ENCODE measurements around the gene UCP2. TPM values are rescaled to one million over a fixed set of nuclear protein-coding genes. Genes with fewer than 3 reads are reported as not detected.

The UCP2 gene
- total and polyA plus RNA-seq, 2 donors, result 31.4 to 119 TPM

DNA sequence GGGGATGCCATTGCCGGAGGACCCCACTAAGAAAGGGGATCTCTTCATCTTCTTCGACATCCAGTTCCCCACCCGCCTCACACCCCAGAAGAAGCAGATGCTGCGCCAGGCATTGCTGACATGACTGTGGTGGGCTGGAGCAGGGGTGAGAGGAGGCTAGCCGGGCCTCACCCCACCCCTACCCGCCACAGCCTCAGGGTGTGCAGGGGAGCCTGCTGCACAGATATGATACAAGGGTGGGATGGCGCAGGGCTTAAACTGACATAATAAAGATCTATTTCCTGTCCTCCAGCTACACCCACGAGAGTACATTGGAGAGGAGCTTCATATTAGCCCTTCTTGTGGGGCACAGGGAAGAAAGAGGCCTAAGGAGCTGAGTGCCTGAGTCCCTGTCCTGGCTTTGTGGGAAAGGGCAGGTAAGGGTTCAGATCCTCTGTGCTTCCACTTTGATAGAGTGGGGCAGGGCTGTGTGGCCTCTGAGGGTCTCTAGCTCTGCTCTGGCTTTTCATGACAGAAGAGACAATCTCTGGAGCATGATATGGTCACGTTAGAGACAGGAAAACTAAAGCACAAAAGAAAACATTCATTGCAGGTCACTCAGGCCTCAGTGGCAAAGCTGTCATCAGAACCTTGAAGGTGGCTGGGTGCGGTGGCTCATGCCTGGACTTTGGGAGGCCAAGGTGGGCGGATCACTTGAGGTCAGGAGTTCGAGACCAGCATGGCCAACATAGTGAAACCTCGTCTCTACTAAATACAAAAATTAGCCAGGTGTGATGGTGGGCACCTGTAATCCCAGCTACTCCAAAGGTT lies 12.4 kb downstream of the UCP2 start:
- peaks cover 26 to 50% of the 10 kb centered on the region in 2 donors for H3K4me1 ChIP-seq (ENCODE audit: control insufficient read depth in 2 of 2, insufficient read depth in 2 of 2, low read length in 2 of 2)

GRCh38 chr11:73969091-73969490 lies 13.6 kb downstream of the UCP2 start:
- peaks cover 0 to under 1% of the 10 kb centered on the region in 2 donors for H3K9me3 ChIP-seq (ENCODE audit: control insufficient read depth in 2 of 2, insufficient read depth in 1 of 2, low read length in 1 of 2)
- H3K4me1 ChIP-seq (ENCODE audit: control insufficient read depth in 2 of 2, insufficient read depth in 2 of 2, low read length in 2 of 2), result peaks cover 19 to 44% of the 10 kb centered on the region in 2 donors
- peaks cover 4 to 8% of the 10 kb centered on the region in 2 donors for H3K36me3 ChIP-seq (ENCODE audit: control insufficient read depth in 2 of 2, insufficient read depth in 2 of 2, low read length in 1 of 2)
- WGBS, result 91% methylated on average over 2 of the region's 2 CpGs
- DNase-seq (ENCODE audit: low read depth in 6 of 9, low spot score in 9 of 9), result no peak
- H3K4me3 ChIP-seq (ENCODE audit: low read length in 2 of 2), result no peak overlapping the region
- H3K27ac ChIP-seq (ENCODE audit: low read depth in 1 of 2, low read length in 1 of 2), result no peak overlapping the region
- H3K27me3 ChIP-seq (ENCODE audit: control insufficient read depth in 2 of 2, insufficient read depth in 1 of 2, low read length in 1 of 2), result no peaks in the 10 kb centered on the region

More for the DNA sequence above, 12.4 kb downstream of the UCP2 start:
- 86% methylated on average over 13 of the region's 13 CpGs for WGBS
- peak overlapping the region; percentile 46 to 62 for H3K27ac ChIP-seq (ENCODE audit: low read depth in 1 of 2, low read length in 1 of 2)
- H3K9me3 ChIP-seq (ENCODE audit: control insufficient read depth in 2 of 2, insufficient read depth in 1 of 2, low read length in 1 of 2), result peaks cover 0 to 3% of the 10 kb centered on the region in 2 donors
- no peaks in the 10 kb centered on the region for H3K27me3 ChIP-seq (ENCODE audit: control insufficient read depth in 2 of 2, insufficient read depth in 1 of 2, low read length in 1 of 2)
- H3K36me3 ChIP-seq (ENCODE audit: control insufficient read depth in 2 of 2, insufficient read depth in 2 of 2, low read length in 1 of 2), result peaks cover 15 to 19% of the 10 kb centered on the region in 2 donors
- H3K4me3 ChIP-seq (ENCODE audit: low read length in 2 of 2), result no peak overlapping the region
- DNase-seq (ENCODE audit: low read depth in 6 of 9, low spot score in 9 of 9), result peak in 1 of 9 donors; percentile 65

DNA sequence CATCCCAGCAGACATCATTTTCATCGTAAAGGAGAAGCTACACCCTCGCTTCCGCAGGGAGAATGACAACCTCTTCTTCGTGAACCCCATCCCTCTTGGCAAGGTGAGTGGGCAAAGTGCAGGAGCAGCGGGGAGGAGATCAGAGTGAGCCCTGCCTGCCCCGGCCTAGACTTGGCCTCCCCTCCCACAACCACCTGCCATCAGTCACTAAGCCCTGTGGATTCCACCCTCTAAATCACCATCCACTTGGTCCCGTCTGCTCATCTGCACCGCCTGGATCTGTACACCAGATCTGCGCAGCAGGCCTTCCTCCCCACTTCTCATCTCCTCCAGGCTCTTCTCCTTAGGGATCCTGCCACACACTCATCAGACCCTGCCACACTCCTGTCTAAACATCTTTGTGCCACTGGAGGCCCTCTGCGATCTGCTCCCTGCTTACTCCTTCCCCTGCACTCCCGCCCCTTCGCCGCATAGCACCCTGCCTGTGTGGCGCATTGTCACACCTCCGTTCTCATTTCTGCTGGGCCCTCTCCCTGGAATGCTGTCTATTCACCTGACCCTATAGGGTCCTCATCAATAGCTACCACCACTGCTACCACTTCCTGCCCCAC lies 14.2 kb downstream of the UCP2 start:
- no peaks in the 10 kb centered on the region for H3K27me3 ChIP-seq (ENCODE audit: control insufficient read depth in 2 of 2, insufficient read depth in 1 of 2, low read length in 1 of 2)
- no peak overlapping the region for H3K27ac ChIP-seq (ENCODE audit: low read depth in 1 of 2, low read length in 1 of 2)
- peaks cover 0 to 3% of the 10 kb centered on the region in 2 donors for H3K36me3 ChIP-seq (ENCODE audit: control insufficient read depth in 2 of 2, insufficient read depth in 2 of 2, low read length in 1 of 2)
- peaks cover 15 to 37% of the 10 kb centered on the region in 2 donors for H3K4me1 ChIP-seq (ENCODE audit: control insufficient read depth in 2 of 2, insufficient read depth in 2 of 2, low read length in 2 of 2)
- no peak overlapping the region for H3K4me3 ChIP-seq (ENCODE audit: low read length in 2 of 2)
- DNase-seq (ENCODE audit: low read depth in 6 of 9, low spot score in 9 of 9), result no peak
- 98% methylated on average over 15 of the region's 15 CpGs for WGBS
- no peaks in the 10 kb centered on the region for H3K9me3 ChIP-seq (ENCODE audit: control insufficient read depth in 2 of 2, insufficient read depth in 1 of 2, low read length in 1 of 2)

GRCh38 chr11:73965764-73966121 lies 16.9 kb downstream of the UCP2 start:
- Histone ChIP-seq H3K36me3 (ENCODE audit: control insufficient read depth in 2 of 2, insufficient read depth in 2 of 2, low read length in 1 of 2) (no peaks in the 10 kb centered on the region), H3K4me3 (ENCODE audit: low read length in 2 of 2) (no peak overlapping the region), H3K9me3 (ENCODE audit: control insufficient read depth in 2 of 2, insufficient read depth in 1 of 2, low read length in 1 of 2) (no peaks in the 10 kb centered on the region), H3K27ac (ENCODE audit: low read depth in 1 of 2, low read length in 1 of 2) (no peak overlapping the region), H3K27me3 (ENCODE audit: control insufficient read depth in 2 of 2, insufficient read depth in 1 of 2, low read length in 1 of 2) (no peaks in the 10 kb centered on the region), H3K4me1 (ENCODE audit: control insufficient read depth in 2 of 2, insufficient read depth in 2 of 2, low read length in 2 of 2) (peaks cover 7 to 16% of the 10 kb centered on the region in 2 donors)
- WGBS, result 89% methylated on average over 2 of the region's 2 CpGs
- DNase-seq (ENCODE audit: low read depth in 6 of 9, low spot score in 9 of 9), result no peak

DNA sequence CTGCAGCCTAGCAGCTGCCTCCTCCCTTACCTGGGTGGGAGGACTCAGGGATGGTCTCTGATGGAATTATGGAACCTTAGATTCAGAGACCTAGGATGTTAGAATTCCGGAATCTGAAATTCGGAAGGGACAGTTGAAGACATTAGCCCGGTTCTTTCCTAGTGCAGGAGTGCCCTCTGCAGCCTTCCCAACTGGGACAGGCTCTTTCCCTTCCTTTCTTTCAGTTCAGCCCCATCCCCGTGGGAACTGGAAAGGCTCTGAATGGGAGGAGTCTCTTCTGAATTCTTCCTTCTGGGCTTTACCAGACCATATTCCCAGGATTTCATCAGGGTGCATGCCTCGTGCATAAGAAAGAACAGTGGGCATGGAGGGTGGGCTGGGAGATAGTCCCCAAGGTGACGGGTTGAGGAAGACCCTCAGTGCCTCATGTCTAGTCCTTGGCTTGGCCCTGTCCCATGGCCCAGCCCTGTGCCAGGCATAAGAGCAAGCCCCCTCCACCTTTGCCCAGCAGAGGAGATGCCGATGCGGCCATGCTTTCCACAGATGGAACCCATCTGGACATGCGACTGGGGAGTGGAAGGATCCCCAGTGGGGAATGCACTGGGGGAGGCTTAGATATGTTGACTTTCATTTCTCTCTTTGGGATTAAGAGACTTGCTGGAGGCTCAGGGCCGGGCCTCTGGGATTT lies 17.4 kb downstream of the UCP2 start:
- Histone ChIP-seq H3K4me3 (ENCODE audit: low read length in 2 of 2) (no peak overlapping the region), H3K27me3 (ENCODE audit: control insufficient read depth in 2 of 2, insufficient read depth in 1 of 2, low read length in 1 of 2) (no peaks in the 10 kb centered on the region), H3K4me1 (ENCODE audit: control insufficient read depth in 2 of 2, insufficient read depth in 2 of 2, low read length in 2 of 2) (peaks cover 5 to 14% of the 10 kb centered on the region in 2 donors), H3K36me3 (ENCODE audit: control insufficient read depth in 2 of 2, insufficient read depth in 2 of 2, low read length in 1 of 2) (no peaks in the 10 kb centered on the region), H3K27ac (ENCODE audit: low read depth in 1 of 2, low read length in 1 of 2) (no peak overlapping the region), H3K9me3 (ENCODE audit: control insufficient read depth in 2 of 2, insufficient read depth in 1 of 2, low read length in 1 of 2) (no peaks in the 10 kb centered on the region)
- DNase-seq (ENCODE audit: low read depth in 6 of 9, low spot score in 9 of 9), result no peak
- WGBS, result 88% methylated on average over 10 of the region's 10 CpGs

DNA sequence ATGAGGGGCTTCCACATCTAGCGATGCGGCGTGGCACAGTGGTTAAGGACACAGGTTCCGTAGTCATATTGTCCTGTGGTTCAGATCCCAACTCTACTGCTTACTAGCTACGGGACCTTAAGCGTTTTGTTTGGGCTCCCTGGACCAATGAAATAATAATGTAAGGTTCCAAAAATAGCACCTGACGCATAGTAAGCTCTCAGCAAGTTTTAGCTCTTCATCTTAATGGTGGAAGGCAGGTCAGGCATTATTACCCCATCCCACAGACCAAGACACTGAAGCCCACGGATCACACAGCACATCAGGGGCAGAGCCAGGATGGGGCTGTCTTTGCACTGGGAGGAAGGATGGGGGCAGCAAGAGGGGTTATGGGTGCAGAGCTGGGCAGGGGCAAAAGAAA lies 18.8 kb downstream of the UCP2 start:
- WGBS, result 92% methylated on average over 8 of the region's 8 CpGs
- DNase-seq (ENCODE audit: low read depth in 6 of 9, low spot score in 9 of 9), result no peak
- peaks cover 3 to 5% of the 10 kb centered on the region in 2 donors for H3K4me1 ChIP-seq (ENCODE audit: control insufficient read depth in 2 of 2, insufficient read depth in 2 of 2, low read length in 2 of 2)

DNA sequence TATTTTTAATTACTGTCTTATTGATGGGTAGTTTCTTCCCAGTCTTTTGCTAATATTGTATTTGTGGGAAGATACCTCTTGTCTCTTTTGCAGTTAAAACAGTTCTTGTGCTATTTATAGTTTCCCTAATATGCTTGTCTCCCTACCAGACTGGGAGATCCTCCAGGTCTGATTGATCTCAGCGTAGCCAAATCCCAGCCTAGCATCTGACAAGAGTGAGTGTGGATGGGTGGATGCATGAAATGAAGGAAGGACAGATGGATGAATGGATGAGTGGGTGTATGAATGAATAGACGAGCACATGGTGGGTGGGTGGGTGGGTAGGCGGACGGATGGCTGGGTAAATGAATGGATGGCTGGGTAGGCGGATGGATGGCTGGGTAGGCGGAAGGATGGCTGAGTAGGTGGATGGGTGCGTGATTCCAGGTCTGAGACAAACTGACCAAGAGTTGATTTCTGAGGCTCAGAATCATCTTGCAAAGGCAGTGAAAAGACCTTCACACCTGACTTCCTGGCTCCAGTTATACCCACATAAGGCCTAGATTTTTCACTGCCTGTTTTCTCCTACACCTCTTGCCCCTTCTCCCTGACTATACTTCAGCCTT lies 20.4 kb downstream of the UCP2 start:
- peaks cover 0 to 5% of the 10 kb centered on the region in 2 donors for H3K27me3 ChIP-seq (ENCODE audit: control insufficient read depth in 2 of 2, insufficient read depth in 1 of 2, low read length in 1 of 2)
- H3K4me1 ChIP-seq (ENCODE audit: control insufficient read depth in 2 of 2, insufficient read depth in 2 of 2, low read length in 2 of 2), result peaks cover 3 to 5% of the 10 kb centered on the region in 2 donors
- no peaks in the 10 kb centered on the region for H3K36me3 ChIP-seq (ENCODE audit: control insufficient read depth in 2 of 2, insufficient read depth in 2 of 2, low read length in 1 of 2)
- DNase-seq (ENCODE audit: low read depth in 6 of 9, low spot score in 9 of 9), result no peak
- WGBS, result 95% methylated on average over 7 of the region's 7 CpGs
- H3K27ac ChIP-seq (ENCODE audit: low read depth in 1 of 2, low read length in 1 of 2), result no peak overlapping the region
- no peak overlapping the region for H3K4me3 ChIP-seq (ENCODE audit: low read length in 2 of 2)
- no peaks in the 10 kb centered on the region for H3K9me3 ChIP-seq (ENCODE audit: control insufficient read depth in 2 of 2, insufficient read depth in 1 of 2, low read length in 1 of 2)

More for the DNA sequence above, 18.8 kb downstream of the UCP2 start:
- Histone ChIP-seq H3K27ac (ENCODE audit: low read depth in 1 of 2, low read length in 1 of 2) (no peak overlapping the region), H3K36me3 (ENCODE audit: control insufficient read depth in 2 of 2, insufficient read depth in 2 of 2, low read length in 1 of 2) (no peaks in the 10 kb centered on the region), H3K9me3 (ENCODE audit: control insufficient read depth in 2 of 2, insufficient read depth in 1 of 2, low read length in 1 of 2) (no peaks in the 10 kb centered on the region), H3K4me3 (ENCODE audit: low read length in 2 of 2) (no peak overlapping the region), H3K27me3 (ENCODE audit: control insufficient read depth in 2 of 2, insufficient read depth in 1 of 2, low read length in 1 of 2) (no peaks in the 10 kb centered on the region)

DNA sequence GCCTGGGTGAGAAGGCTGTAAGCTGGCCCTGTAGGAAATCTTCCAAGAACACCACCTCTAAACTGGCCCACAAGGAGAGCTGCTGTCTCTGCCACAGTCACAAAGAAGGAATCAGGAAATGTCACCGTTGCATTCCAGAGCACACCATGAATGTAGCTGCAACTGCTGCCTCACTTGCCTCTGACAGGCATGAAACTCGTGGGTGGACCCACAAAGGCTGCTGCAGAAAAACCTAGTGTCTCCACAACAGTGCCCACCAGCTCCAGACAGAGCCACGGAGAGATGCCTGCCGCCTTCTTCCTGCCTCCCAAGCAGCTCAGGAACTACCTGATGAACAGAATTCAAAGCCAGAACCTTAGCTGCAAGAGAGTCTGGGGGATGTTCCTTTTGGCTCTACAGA lies 21.3 kb downstream of the UCP2 start:
- no peak for DNase-seq (ENCODE audit: low read depth in 6 of 9, low spot score in 9 of 9)
- Histone ChIP-seq H3K9me3 (ENCODE audit: control insufficient read depth in 2 of 2, insufficient read depth in 1 of 2, low read length in 1 of 2) (no peaks in the 10 kb centered on the region), H3K4me1 (ENCODE audit: control insufficient read depth in 2 of 2, insufficient read depth in 2 of 2, low read length in 2 of 2) (peaks cover 3 to 5% of the 10 kb centered on the region in 2 donors), H3K4me3 (ENCODE audit: low read length in 2 of 2) (no peak overlapping the region), H3K27ac (ENCODE audit: low read depth in 1 of 2, low read length in 1 of 2) (no peak overlapping the region), H3K27me3 (ENCODE audit: control insufficient read depth in 2 of 2, insufficient read depth in 1 of 2, low read length in 1 of 2) (peaks cover 0 to 10% of the 10 kb centered on the region in 2 donors), H3K36me3 (ENCODE audit: control insufficient read depth in 2 of 2, insufficient read depth in 2 of 2, low read length in 1 of 2) (no peaks in the 10 kb centered on the region)
- WGBS, result 87% methylated on average over 4 of the region's 4 CpGs

Measured in thymus (tissue), 11 donors.